ENCODE results near the gene SESN1. TPM values are rescaled to one million over a fixed set of nuclear protein-coding genes. Genes with fewer than 3 reads are reported as not detected.

The SESN1 gene
- polyA plus RNA-seq, 1 donor (not counting 4 experiments of a cell fraction or from before 2014, with no cell fraction given): 21.4 TPM

DNA sequence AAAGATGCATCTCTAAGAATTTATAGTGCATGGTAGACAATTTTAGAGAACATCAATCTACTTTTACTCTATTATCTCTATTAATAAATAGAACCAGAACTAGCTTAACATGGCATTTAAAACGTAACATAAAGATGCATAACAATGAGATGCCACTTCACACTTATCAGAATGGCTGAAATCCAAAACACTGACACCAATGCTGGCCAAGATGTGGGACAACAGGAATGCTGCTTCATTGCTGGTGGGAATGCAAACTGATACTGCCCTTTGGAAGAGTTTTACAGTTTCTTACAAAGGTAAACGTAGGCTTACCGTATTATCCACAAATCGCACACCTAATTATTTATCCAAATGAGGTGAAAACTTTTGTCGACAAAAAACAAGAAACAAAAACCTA lies 95.2 kb downstream of the SESN1 start:
- TF ChIP-seq EZH2 (IDR thresholded peaks at IDR 0.05; ENCODE audit: low read length): no peak
- TF ChIP-seq, protein P1, sequence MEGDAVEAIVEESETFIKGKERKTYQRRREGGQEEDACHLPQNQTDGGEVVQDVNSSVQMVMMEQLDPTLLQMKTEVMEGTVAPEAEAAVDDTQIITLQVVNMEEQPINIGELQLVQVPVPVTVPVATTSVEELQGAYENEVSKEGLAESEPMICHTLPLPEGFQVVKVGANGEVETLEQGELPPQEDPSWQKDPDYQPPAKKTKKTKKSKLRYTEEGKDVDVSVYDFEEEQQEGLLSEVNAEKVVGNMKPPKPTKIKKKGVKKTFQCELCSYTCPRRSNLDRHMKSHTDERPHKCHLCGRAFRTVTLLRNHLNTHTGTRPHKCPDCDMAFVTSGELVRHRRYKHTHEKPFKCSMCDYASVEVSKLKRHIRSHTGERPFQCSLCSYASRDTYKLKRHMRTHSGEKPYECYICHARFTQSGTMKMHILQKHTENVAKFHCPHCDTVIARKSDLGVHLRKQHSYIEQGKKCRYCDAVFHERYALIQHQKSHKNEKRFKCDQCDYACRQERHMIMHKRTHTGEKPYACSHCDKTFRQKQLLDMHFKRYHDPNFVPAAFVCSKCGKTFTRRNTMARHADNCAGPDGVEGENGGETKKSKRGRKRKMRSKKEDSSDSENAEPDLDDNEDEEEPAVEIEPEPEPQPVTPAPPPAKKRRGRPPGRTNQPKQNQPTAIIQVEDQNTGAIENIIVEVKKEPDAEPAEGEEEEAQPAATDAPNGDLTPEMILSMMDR (optimal IDR thresholded peaks at IDR 0.05 in 1 of 3, IDR thresholded peaks at IDR 0.05 in 1 of 3, conservative IDR thresholded peaks at IDR 0.05 in 1 of 3; ENCODE audit: extremely low read depth in 1 of 3, insufficient read depth in 2 of 3, low read length in 3 of 3): no peak

DNA sequence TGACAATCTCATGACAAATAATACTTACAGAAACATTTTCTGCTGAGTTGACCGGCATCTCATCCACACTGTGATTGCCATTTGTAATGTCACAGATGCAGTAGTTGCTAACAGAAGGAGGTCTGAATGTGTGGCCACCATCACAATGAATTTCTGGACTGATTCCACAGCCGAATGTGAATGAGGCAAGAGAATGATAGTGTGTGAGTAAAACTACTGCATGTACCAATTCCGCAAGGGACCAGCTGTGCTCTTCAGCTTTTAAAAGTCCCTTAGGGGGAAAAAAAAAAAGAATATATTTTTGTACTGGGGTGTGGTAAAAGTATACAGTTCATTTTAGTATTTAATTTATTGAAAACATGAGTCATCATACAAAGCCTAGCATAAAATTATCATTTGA lies 96.2 kb downstream of the SESN1 start:
- dilution Hi-C loops (cut with MboI; ENCODE audit: extremely low pct_ligation_motif_present, low sequenced_read_pairs): no loop called here

More for the DNA sequence above, 95.2 kb downstream of the SESN1 start:
- Histone ChIP-seq H3K4me1 (ENCODE audit: control insufficient read depth, extremely low read depth, insufficient read depth, low read length) (no peaks in the 10 kb centered on the region), H3K9me1 (ENCODE audit: control insufficient read depth, extremely low read depth, insufficient read depth, low read length) (no peaks in the 10 kb centered on the region), H4K20me1 (ENCODE audit: control insufficient read depth, extremely low read depth, insufficient read depth, low read length) (no peaks in the 10 kb centered on the region), H3K9ac (ENCODE audit: control insufficient read depth, extremely low read depth, insufficient read depth, low read length) (no peak overlapping the region), H3K79me2 (ENCODE audit: control insufficient read depth, insufficient read depth, low read length) (peaks cover under 1% of the 10 kb centered on the region), H3K4me3 (ENCODE audit: control insufficient read depth in 2 of 3, extremely low read depth in 1 of 3, insufficient read depth in 2 of 3, low read depth in 1 of 3, low read length in 3 of 3) (no peak overlapping the region), H3K27me3 (ENCODE audit: control insufficient read depth, extremely low read depth, insufficient read depth, low read length) (no peaks in the 10 kb centered on the region), H3K4me2 (ENCODE audit: control insufficient read depth, extremely low read depth, insufficient read depth, low read depth, low read length) (no peak overlapping the region), H3K9me3 (ENCODE audit: control insufficient read depth, low read depth, low read length) (no peaks in the 10 kb centered on the region), H3K27ac (ENCODE audit: control insufficient read depth, insufficient read depth, low read length) (no peak overlapping the region), H3K36me3 (ENCODE audit: control insufficient read depth in 2 of 2, extremely low read depth in 1 of 2, insufficient read depth in 2 of 2, low read length in 2 of 2) (peaks cover 0 to 4% of the 10 kb centered on the region in 2 experiments), H2AFZ (ENCODE audit: control insufficient read depth, low read length) (no peak overlapping the region)
- DNase-seq (ENCODE audit: low read depth, low spot score): no peak
- no peak for FAIRE-seq
- dilution Hi-C loops (cut with MboI; ENCODE audit: extremely low pct_ligation_motif_present, low sequenced_read_pairs): no loop called here

More for the DNA sequence above, 96.2 kb downstream of the SESN1 start:
- Histone ChIP-seq H3K36me3 (ENCODE audit: control insufficient read depth in 2 of 2, extremely low read depth in 1 of 2, insufficient read depth in 2 of 2, low read length in 2 of 2) (peaks cover 0 to 6% of the 10 kb centered on the region in 2 experiments), H3K9me1 (ENCODE audit: control insufficient read depth, extremely low read depth, insufficient read depth, low read length) (no peaks in the 10 kb centered on the region), H2AFZ (ENCODE audit: control insufficient read depth, low read length) (no peak overlapping the region), H3K4me1 (ENCODE audit: control insufficient read depth, extremely low read depth, insufficient read depth, low read length) (no peaks in the 10 kb centered on the region), H4K20me1 (ENCODE audit: control insufficient read depth, extremely low read depth, insufficient read depth, low read length) (no peaks in the 10 kb centered on the region), H3K4me2 (ENCODE audit: control insufficient read depth, extremely low read depth, insufficient read depth, low read depth, low read length) (no peak overlapping the region), H3K27me3 (ENCODE audit: control insufficient read depth, extremely low read depth, insufficient read depth, low read length) (no peaks in the 10 kb centered on the region), H3K4me3 (ENCODE audit: control insufficient read depth in 2 of 3, extremely low read depth in 1 of 3, insufficient read depth in 2 of 3, low read depth in 1 of 3, low read length in 3 of 3) (no peak overlapping the region), H3K9me3 (ENCODE audit: control insufficient read depth, low read depth, low read length) (no peaks in the 10 kb centered on the region), H3K27ac (ENCODE audit: control insufficient read depth, insufficient read depth, low read length) (no peak overlapping the region), H3K9ac (ENCODE audit: control insufficient read depth, extremely low read depth, insufficient read depth, low read length) (no peak overlapping the region), H3K79me2 (ENCODE audit: control insufficient read depth, insufficient read depth, low read length) (no peaks in the 10 kb centered on the region)
- no peak for FAIRE-seq
- TF ChIP-seq, protein P1 (optimal IDR thresholded peaks at IDR 0.05 in 1 of 3, IDR thresholded peaks at IDR 0.05 in 1 of 3, conservative IDR thresholded peaks at IDR 0.05 in 1 of 3; ENCODE audit: extremely low read depth in 1 of 3, insufficient read depth in 2 of 3, low read length in 3 of 3): no peak
- no peak for TF ChIP-seq EZH2 (IDR thresholded peaks at IDR 0.05; ENCODE audit: low read length)
- no peak for DNase-seq (ENCODE audit: low read depth, low spot score)

Measured in keratinocyte (primary cell).